Fibroblast of mammary gland (primary cell): ENCODE data around the gene UBQLN4.

Source experiments
- DNase-seq: peaks from one replicate; pipeline ENCODE4 v3.0.0-alpha.2; 2010; ENCODE audit warnings: low read depth
- H3K4me3 ChIP-seq: 2 replicates; pipeline ENCODE4 v1.5.1; 2011; ENCODE audit warnings: low read depth, mild to moderate bottlenecking, low read length, moderate library complexity; ENCODE audit not compliant: control insufficient read depth
- TF ChIP-seq, protein P1 (sequence below): conservative IDR thresholded peaks from 2 replicates; pipeline ENCODE4 v1.5.1; 2011; ENCODE audit warnings: low read depth, low read length, inconsistent platforms; ENCODE audit not compliant: control insufficient read depth, insufficient read depth

The UBQLN4 gene

DNA sequence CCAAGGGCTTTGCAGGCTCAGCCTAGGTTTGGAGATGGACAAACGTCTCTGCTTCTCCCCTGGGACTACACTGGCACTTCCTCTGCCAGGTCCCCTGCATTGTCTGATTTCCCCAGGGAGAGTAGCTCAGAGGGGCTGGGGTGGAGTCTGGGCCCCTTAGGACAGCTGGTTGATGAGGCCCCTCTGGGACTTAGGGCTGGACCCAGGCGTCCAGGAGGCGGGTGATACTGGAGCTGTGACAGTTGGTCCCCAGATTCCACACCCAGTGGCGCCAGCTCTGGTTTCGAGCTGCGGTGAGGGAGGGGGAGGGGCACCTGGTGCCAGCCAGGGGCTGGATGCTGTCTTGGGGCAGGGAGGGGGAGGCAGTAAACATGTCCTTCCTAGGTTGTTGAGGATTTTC, 36.1 kb upstream of the UBQLN4 start:
- TF ChIP-seq, protein P1, sequence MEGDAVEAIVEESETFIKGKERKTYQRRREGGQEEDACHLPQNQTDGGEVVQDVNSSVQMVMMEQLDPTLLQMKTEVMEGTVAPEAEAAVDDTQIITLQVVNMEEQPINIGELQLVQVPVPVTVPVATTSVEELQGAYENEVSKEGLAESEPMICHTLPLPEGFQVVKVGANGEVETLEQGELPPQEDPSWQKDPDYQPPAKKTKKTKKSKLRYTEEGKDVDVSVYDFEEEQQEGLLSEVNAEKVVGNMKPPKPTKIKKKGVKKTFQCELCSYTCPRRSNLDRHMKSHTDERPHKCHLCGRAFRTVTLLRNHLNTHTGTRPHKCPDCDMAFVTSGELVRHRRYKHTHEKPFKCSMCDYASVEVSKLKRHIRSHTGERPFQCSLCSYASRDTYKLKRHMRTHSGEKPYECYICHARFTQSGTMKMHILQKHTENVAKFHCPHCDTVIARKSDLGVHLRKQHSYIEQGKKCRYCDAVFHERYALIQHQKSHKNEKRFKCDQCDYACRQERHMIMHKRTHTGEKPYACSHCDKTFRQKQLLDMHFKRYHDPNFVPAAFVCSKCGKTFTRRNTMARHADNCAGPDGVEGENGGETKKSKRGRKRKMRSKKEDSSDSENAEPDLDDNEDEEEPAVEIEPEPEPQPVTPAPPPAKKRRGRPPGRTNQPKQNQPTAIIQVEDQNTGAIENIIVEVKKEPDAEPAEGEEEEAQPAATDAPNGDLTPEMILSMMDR: no peak
- DNase-seq: no peak
- H3K4me3 ChIP-seq: no peak overlapping the region

DNA sequence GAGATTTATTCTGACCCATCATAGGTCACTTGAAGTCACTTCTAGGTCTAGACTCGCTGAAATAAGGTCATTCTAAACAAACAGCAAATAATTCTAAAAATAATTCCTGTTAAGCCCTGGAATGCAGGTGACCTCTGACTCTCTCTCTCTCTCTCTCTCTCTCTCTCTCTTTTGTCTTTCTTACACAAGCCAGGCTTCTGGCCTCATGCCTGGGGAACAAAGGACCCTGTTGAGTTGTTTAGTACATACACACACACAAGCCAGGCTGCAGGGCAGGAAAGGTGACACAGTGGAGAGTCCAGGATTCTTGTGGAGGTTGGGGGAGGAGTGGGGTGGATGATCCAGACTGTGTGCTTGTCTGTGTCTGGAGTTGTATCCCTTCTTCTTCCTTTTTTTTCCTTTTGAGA, 32.7 kb upstream of the UBQLN4 start:
- H3K4me3 ChIP-seq: no peak overlapping the region
- peak; percentile 25 for DNase-seq
- TF ChIP-seq, protein P1: no peak

DNA sequence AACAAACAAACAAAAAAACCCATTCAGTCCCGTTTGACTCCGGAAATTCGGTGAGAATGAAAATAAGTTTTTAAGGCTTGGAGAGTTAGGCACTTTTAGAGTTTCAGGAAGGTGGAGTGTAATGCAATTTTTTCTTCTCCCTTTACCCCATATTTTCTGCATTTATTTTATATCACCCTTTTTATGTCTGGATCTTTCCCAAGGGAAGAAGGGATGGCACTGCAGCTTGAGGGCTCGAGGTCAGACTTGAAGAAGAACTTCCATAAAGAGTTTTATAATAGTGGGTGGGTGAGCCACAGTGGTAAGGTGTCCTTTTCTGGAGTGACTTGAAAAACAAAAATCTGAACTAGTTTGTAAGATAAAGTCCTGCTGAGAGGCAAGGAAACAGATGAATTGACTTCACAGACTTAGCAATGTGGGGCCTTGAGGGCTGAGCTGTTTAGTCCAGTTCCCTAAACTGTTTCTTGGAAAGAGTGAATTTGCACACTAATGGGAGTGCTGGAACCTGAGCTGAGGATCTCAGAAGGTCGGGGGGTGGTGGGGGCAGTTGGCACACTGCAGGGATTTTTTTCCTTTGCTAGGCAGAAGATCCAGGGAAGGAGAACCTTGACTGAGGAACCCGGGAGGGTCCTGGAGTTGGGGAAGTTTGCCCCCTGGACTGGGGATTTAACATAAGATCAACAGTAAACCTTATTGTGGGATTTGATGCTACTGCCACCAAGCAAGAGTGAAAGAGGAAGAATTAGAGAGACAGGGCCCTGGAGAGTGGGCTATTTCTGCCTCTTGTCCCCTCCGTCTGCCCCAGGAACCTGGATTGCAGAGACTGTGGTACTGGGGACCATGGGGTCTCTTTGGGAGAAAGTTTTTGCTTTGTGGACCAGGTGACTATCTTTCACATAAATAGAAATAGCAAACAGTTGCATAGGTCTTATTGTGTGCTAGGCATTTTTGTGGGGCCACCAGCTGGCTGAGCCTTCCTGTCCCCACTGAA, 30.5 kb upstream of the UBQLN4 start:
- no peak for DNase-seq
- H3K4me3 ChIP-seq: no peak overlapping the region
- TF ChIP-seq, protein P1: no peak

DNA sequence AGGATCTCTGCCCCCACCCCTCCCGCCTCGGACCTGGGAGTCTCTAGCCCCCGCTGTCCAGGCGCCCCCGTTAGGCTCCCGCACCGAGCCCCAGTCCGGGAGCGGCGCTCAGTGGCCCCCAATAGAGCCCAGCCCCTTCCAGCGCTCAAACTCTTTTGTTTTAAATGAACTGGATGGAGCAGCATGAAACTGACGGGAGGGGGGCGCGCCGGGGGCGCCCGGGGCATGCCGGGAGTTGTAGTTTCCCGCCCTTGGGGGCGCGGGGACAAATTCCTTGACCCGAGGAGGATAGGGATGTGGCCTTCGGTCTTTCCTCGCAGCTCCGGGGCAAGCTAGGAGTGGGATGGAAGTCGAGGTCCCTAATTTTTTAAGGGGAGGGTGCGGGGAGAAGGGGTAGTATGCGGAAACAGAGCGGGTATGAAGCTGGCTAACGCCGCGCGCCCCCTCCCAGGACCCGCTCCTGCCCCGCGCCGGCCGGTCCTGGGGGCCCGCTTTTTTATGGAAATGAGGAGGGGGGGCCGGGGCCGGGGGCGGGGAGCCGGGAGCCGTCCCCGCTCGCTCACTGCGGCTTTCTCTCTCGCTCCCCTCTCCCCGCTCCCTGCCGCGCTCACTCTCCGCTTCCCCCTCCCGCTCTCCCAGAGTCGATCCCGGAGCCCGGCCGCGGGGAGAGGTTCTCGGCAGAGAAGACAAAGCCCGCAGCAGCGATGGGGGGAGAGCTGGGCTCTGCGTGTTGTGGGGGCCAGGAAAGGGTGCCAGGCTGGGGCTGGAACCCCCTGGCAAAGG, 28.9 kb upstream of the UBQLN4 start, which contains the start of gene MEX3A:
TSS of gene MEX3A (minus strand) at position 157 of the 783 bp plus-strand sequence. CDS start 467 bp downstream, outside the sequence.
- peak; percentile 47 for DNase-seq
- TF ChIP-seq, protein P1: no peak
- peak within 1 kb of the TSS; percentile 79 for H3K4me3 ChIP-seq

- TF ChIP-seq, protein P1: no peak
- H3K4me3 ChIP-seq: peak overlapping the region; percentile 79
- no peak for DNase-seq
Observed at GRCh38 chr1:156081917-156082308, 28.3 kb upstream of the UBQLN4 start.

DNA sequence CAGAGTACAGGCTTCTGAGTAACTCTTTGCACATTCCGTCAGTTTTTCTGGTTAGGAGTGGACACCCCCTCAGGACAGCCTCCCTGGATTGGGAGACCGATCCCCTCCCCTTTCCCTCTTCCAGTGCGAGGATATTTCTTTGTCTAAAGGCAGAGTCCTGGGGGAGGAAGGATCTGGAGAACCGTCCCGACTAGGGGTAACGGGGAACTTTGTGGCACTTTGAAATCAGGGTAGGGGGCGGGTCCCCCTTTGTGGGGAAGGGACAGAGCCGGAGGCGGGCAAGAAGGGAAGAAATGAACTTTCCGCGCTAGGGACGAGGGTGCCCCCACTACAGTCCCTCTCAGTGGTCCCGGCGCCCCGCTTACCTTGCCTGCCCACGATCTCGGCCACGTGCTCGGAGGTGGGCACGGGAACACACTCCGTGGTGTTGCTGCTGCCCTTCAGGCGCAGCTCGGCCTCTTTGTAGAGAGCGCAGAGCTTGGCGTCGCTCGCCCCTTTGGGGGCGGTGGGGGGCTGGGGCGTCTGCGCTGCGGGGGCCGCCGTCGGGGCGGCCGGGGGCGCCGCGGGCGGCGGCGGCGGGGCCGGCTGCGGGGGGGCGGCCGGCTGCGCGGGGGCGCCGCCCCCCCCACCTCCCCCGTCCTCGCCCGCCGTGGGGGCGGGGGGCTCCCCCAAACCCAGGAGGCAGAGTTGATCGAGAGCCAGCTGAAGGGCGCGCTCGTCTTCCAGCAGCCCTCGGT, 27.8 kb upstream of the UBQLN4 start:
- peak overlapping the region; percentile 79 for H3K4me3 ChIP-seq
- TF ChIP-seq, protein P1: no peak
- DNase-seq: no peak
